HepG2 (cell line): ENCODE measurements around the gene NFAT5. TPM values are rescaled to one million over a fixed set of nuclear protein-coding genes. Genes with fewer than 3 reads are reported as not detected.

Experiments used
- EP300 ChIP-seq, 3 experiments: sonication (generic) in 1 of 3; formaldehyde crosslinking in 1 of 3; IDR thresholded peaks; 2 replicates each; pipeline versions ENCODE4 v1.5.1 to v1.6.1; 2011 to 2020; ENCODE audit warnings: low read depth in 2 of 3, low read length in 2 of 3, borderline replicate concordance in 1 of 3, improper control_type of control experiment in 1 of 3, mild to moderate bottlenecking in 1 of 3, missing genetic modification reagents in 1 of 3, moderate library complexity in 1 of 3
- FOXP4 ChIP-seq: sonication (generic); formaldehyde crosslinking; IDR thresholded peaks from 2 replicates; pipeline ENCODE4 v1.4.0; 2020; ENCODE audit warnings: missing genetic modification reagents
- GFI1 ChIP-seq: sonication (generic); formaldehyde crosslinking; IDR thresholded peaks from 2 replicates; pipeline ENCODE4 v1.5.0; 2020; ENCODE audit warnings: missing genetic modification reagents, mild to moderate bottlenecking, borderline replicate concordance
- HOXA3 ChIP-seq: sonication (generic); formaldehyde crosslinking; IDR thresholded peaks from 2 replicates; pipeline ENCODE4 v1.5.0; 2020; ENCODE audit warnings: missing genetic modification reagents
- MTF2 ChIP-seq: sonication (generic); formaldehyde crosslinking; IDR thresholded peaks from 2 replicates; pipeline ENCODE4 v1.5.0; 2020; ENCODE audit warnings: missing genetic modification reagents, borderline replicate concordance
- NFIC ChIP-seq: IDR thresholded peaks from 2 replicates; pipeline ENCODE4 v1.6.1; 2012; ENCODE audit warnings: mild to moderate bottlenecking, low read length, inconsistent platforms
- NR1H2 ChIP-seq: sonication (generic); formaldehyde crosslinking; IDR thresholded peaks from 2 replicates; pipeline ENCODE4 v1.8.1; 2022; ENCODE audit warnings: low read depth, missing genetic modification reagents, borderline replicate concordance
- PCBP1 ChIP-seq: fragments of 200-400 bp; formaldehyde crosslinking; IDR thresholded peaks from 2 replicates; pipeline ENCODE4 v1.6.1; 2017; ENCODE audit warnings: mild to moderate bottlenecking, low read depth, low read length, borderline replicate concordance
- RXRA ChIP-seq: sonication (generic); formaldehyde crosslinking; IDR thresholded peaks from 2 replicates; pipeline ENCODE4 v1.5.1; 2020; ENCODE audit warnings: missing genetic modification reagents
- SMAD3 ChIP-seq: sonication (generic); formaldehyde crosslinking; IDR thresholded peaks from 2 replicates; pipeline ENCODE4 v1.4.0; 2020; ENCODE audit warnings: missing genetic modification reagents
- SP2 ChIP-seq: sonication (generic); formaldehyde crosslinking; IDR thresholded peaks from 2 replicates; pipeline ENCODE4 v1.5.1; 2020; ENCODE audit warnings: mild to moderate bottlenecking, missing genetic modification reagents
- SUZ12 ChIP-seq: fragments of 150-350 bp; IDR thresholded peaks from 2 replicates; pipeline ENCODE4 v1.6.1; 2014; ENCODE audit warnings: low read depth, low read length
- ZMYM3 ChIP-seq: sonication (generic); formaldehyde crosslinking; IDR thresholded peaks from 2 replicates; pipeline ENCODE4 v1.5.1; 2020; ENCODE audit warnings: mild to moderate bottlenecking, missing genetic modification reagents
- ZNF276 ChIP-seq: sonication (generic); formaldehyde crosslinking; IDR thresholded peaks from 2 replicates; pipeline ENCODE4 v1.4.0; 2020; ENCODE audit warnings: mild to moderate bottlenecking, low read depth, missing genetic modification reagents
- ZNF337 ChIP-seq: sonication (generic); formaldehyde crosslinking; IDR thresholded peaks from 2 replicates; pipeline ENCODE4 v1.5.1; 2020; ENCODE audit warnings: missing genetic modification reagents, low read depth, mild to moderate bottlenecking, borderline replicate concordance
- ZNF33B ChIP-seq: sonication (generic); formaldehyde crosslinking; IDR thresholded peaks from 2 replicates; pipeline ENCODE4 v1.5.1; 2020; ENCODE audit warnings: mild to moderate bottlenecking, missing genetic modification reagents
- ZNF414 ChIP-seq: sonication (generic); formaldehyde crosslinking; IDR thresholded peaks from 2 replicates; pipeline ENCODE4 v1.5.0; 2020; ENCODE audit warnings: missing genetic modification reagents
- ZNF512B ChIP-seq: sonication (generic); formaldehyde crosslinking; IDR thresholded peaks from 2 replicates; pipeline ENCODE4 v1.5.1; 2020; ENCODE audit warnings: missing genetic modification reagents, mild to moderate bottlenecking, borderline replicate concordance
- ZNF530 ChIP-seq: sonication (generic); formaldehyde crosslinking; IDR thresholded peaks from 2 replicates; pipeline ENCODE4 v1.5.0; 2020; ENCODE audit warnings: low read depth, mild to moderate bottlenecking, missing genetic modification reagents
- ZNF670 ChIP-seq: sonication (generic); formaldehyde crosslinking; IDR thresholded peaks from 2 replicates; pipeline ENCODE4 v1.8.0; 2022; ENCODE audit warnings: mild to moderate bottlenecking, missing genetic modification reagents, borderline replicate concordance
- polyA plus RNA-seq, 8 experiments: library from polyadenylated mRNA; depleted of rRNA in 3 of 8; stranded (reverse) in 7 of 8; unstranded in 1 of 8; fragments of >200 nt; fragmentation: Illumina TruSeq in 4 of 8; extraction: Trizol in 4 of 8; gene quantifications; 2 replicates each; pipeline versions ENCODE4 v1.2.1 to v1.2.3, GENCODE V29; 2011 to 2016; ENCODE audit warnings: low read depth in 4 of 8, missing spikeins in 1 of 8, mixed read lengths in 1 of 8; ENCODE audit not compliant: insufficient read depth in 1 of 8
- total RNA-seq, 5 experiments: library from RNA; depleted of rRNA; stranded (reverse); fragments of >200 nt; fragmentation: Illumina TruSeq; extraction: Trizol; gene quantifications; 2 replicates each; pipeline ENCODE4 v1.2.3, GENCODE V29; 2016; ENCODE audit warnings: low read depth in 1 of 5

The NFAT5 gene
- total and polyA plus RNA-seq, 2 of the 13 experiments (the other 11 are each of a cell fraction or from before 2014, with no cell fraction given), result 20.5 to 54.3 TPM

- TF ChIP-seq FOXP4 (CRISPR knock-in tag) (peak; percentile 53), ZNF530 (CRISPR knock-in tag) (no peak), ZMYM3 (CRISPR knock-in tag) (peak; percentile 48; the same call in 1 of the 2 replicates), ZNF414 (CRISPR knock-in tag) (no peak), NFIC (no peak), ZNF670 (CRISPR knock-in tag) (peak; percentile 79), GFI1 (CRISPR knock-in tag) (peak; percentile 63), RXRA (peak; percentile 49; the same call in 1 of the 2 replicates), ZNF276 (CRISPR knock-in tag) (no peak; the same call in 1 of the 2 replicates), ZNF512B (CRISPR knock-in tag) (no peak), HOXA3 (CRISPR knock-in tag) (peak; percentile 43; the same call in 1 of the 2 replicates), SMAD3 (CRISPR knock-in tag) (no peak; the same call in 1 of the 2 replicates), EP300 (IDR thresholded peaks at IDR 0.05; ENCODE audit: low read depth in 2 of 2, low read length in 2 of 2) (peak; percentile 24 to 71; a peak in 2 of 4 replicates), EP300 (CRISPR knock-in tag; IDR thresholded peaks at IDR 0.05; ENCODE audit: borderline replicate concordance) (peak; percentile 70; the same call in 1 of the 2 replicates), SUZ12 (no peak), SP2 (CRISPR knock-in tag) (peak; percentile 41; the same call in 1 of the 2 replicates), PCBP1 (no peak), NR1H2 (CRISPR knock-in tag) (no peak), ZNF337 (no peak), MTF2 (no peak), ZNF33B (no peak)
Measured at GRCh38 chr16:69726313-69727060, 160.7 kb downstream of the NFAT5 start, which contains the start of gene NQO1 (continued).
